Thoracic aorta (tissue), 2 donors: ENCODE measurements around the gene DYSF. TPM values are rescaled to one million over a fixed set of nuclear protein-coding genes. Genes with fewer than 3 reads are reported as not detected.

Source experiments
- ATAC-seq: fragments of 150-250 bp; one replicate; pipeline ENCODE4 v1.8.0; 2017; ENCODE audit warnings: low read depth; ENCODE audit not compliant: insufficient number of reproducible peaks, low FRiP score
- DNase-seq: peaks from one replicate; pipeline ENCODE4 v3.0.0-alpha.2; 2020; ENCODE audit warnings: low spot score
- H3K27ac ChIP-seq, 2 donors: fragments of 200-600 bp; sonication (generic); 1 replicate in 1 of 2; 2 replicates in 1 of 2; pipeline ENCODE4 v1.5.1; 2016; ENCODE audit warnings: mild to moderate bottlenecking in 2 of 2, moderate library complexity in 2 of 2
- H3K27me3 ChIP-seq: fragments of 200-600 bp; sonication (generic); replicated peaks from 2 replicates; pipeline ENCODE4 v1.6.0; 2016; ENCODE audit warnings: mild to moderate bottlenecking; ENCODE audit not compliant: insufficient read depth
- H3K36me3 ChIP-seq: fragments of 200-600 bp; sonication (generic); one replicate; pipeline ENCODE4 v1.5.1; 2016
- H3K4me1 ChIP-seq, 2 donors: fragments of 200-600 bp; sonication (generic); 1 replicate in 1 of 2; 2 replicates in 1 of 2; pipeline versions ENCODE4 v1.5.1 to v1.6.0; 2016; ENCODE audit warnings: low read depth in 2 of 2, mild to moderate bottlenecking in 1 of 2; ENCODE audit not compliant: control insufficient read depth in 1 of 2
- H3K4me3 ChIP-seq: fragments of 200-600 bp; sonication (generic); 2 replicates; pipeline ENCODE4 v1.5.1; 2016; ENCODE audit warnings: mild to moderate bottlenecking
- H3K9me3 ChIP-seq: fragments of 200-600 bp; sonication (generic); 2 replicates; pipeline ENCODE4 v1.5.1; 2016
- CTCF ChIP-seq: fragments of 200-600 bp; sonication (generic); IDR thresholded peaks from one replicate; pipeline ENCODE4 v1.5.1; 2019; ENCODE audit warnings: antibody characterized with exemption
- total RNA-seq, 2 donors: library from RNA; depleted of rRNA; stranded (reverse); fragments of >200 nt; gene quantifications; one replicate each; pipeline versions ENCODE4 v1.1.0 to v1.2.3, GENCODE V29; 2016

The DYSF gene
- total RNA-seq, 2 donors from 2014 or later = 13.0 to 15.2 TPM

- DNase-seq (no peak), ATAC-seq (no peak)
- Histone ChIP-seq H3K27me3 (no peaks in the 10 kb centered on the region), H3K9me3 (no peaks in the 10 kb centered on the region), H3K4me3 (no peak overlapping the region), H3K27ac (no peak overlapping the region), H3K36me3 (no peaks in the 10 kb centered on the region), H3K4me1 (no peaks in the 10 kb centered on the region)
- no peak for TF ChIP-seq CTCF
These were observed 212.7 kb downstream of the DYSF start for GRCh38 chr2:71666094-71666474.

GRCh38 chr2:71667256-71668182 lies 214.2 kb downstream of the DYSF start:
- Histone ChIP-seq H3K9me3 (no peaks in the 10 kb centered on the region), H3K4me3 (no peak overlapping the region), H3K4me1 (no peaks in the 10 kb centered on the region), H3K27ac (no peak overlapping the region), H3K27me3 (no peaks in the 10 kb centered on the region), H3K36me3 (no peaks in the 10 kb centered on the region)
- ATAC-seq = no peak
- DNase-seq = no peak
- TF ChIP-seq CTCF = no peak

- TF ChIP-seq CTCF = no peak
- DNase-seq = no peak
- ATAC-seq = no peak
- Histone ChIP-seq H3K9me3 (no peaks in the 10 kb centered on the region), H3K4me3 (no peak overlapping the region), H3K27me3 (no peaks in the 10 kb centered on the region), H3K27ac (no peak overlapping the region), H3K4me1 (no peaks in the 10 kb centered on the region), H3K36me3 (no peaks in the 10 kb centered on the region)
These were observed 215.1 kb downstream of the DYSF start for GRCh38 chr2:71668326-71669057.

- Histone ChIP-seq H3K27ac (no peak overlapping the region), H3K27me3 (no peaks in the 10 kb centered on the region), H3K4me3 (no peak overlapping the region), H3K9me3 (no peaks in the 10 kb centered on the region), H3K36me3 (no peaks in the 10 kb centered on the region), H3K4me1 (no peaks in the 10 kb centered on the region)
- ATAC-seq (no peak), DNase-seq (no peak)
- TF ChIP-seq CTCF = no peak
These were observed 215.7 kb downstream of the DYSF start for GRCh38 chr2:71669058-71669456.

GRCh38 chr2:71669628-71670429 lies 216.5 kb downstream of the DYSF start:
- no peak overlapping the region for H3K27ac ChIP-seq
- TF ChIP-seq CTCF = no peak
- no peaks in the 10 kb centered on the region for H3K27me3 ChIP-seq
- no peaks in the 10 kb centered on the region for H3K9me3 ChIP-seq
- DNase-seq (no peak), ATAC-seq (no peak)
- no peak overlapping the region for H3K4me3 ChIP-seq
- no peaks in the 10 kb centered on the region for H3K4me1 ChIP-seq
- H3K36me3 ChIP-seq = no peaks in the 10 kb centered on the region
